CD14-positive monocyte (primary cell): ENCODE measurements around the gene BIRC2. TPM values are rescaled to one million over a fixed set of nuclear protein-coding genes. Genes with fewer than 3 reads are reported as not detected.

Source experiments
- DNase-seq, 3 donors: peaks; one replicate each; pipeline ENCODE4 v3.0.0-alpha.2; 2011 to 2022
- H2AFZ ChIP-seq: 2 replicates; pipeline ENCODE4 v1.6.0; 2012; ENCODE audit warnings: mild to moderate bottlenecking, low read depth, low read length, inconsistent platforms; ENCODE audit not compliant: insufficient read depth, poor library complexity, severe bottlenecking
- H3K27ac ChIP-seq, 2 donors: 1 replicate in 1 of 2; 2 replicates in 1 of 2; pipeline ENCODE4 v1.5.1; 2012 to 2013; ENCODE audit warnings: low read length in 2 of 2, control low read depth in 1 of 2, inconsistent platforms in 1 of 2, low read depth in 1 of 2, mild to moderate bottlenecking in 1 of 2
- H3K27me3 ChIP-seq, 2 donors: one replicate each; pipeline versions ENCODE4 v1.6.0 to v1.6.1; 2011 to 2013; ENCODE audit warnings: low read length in 2 of 2; ENCODE audit not compliant: control insufficient read depth in 2 of 2, insufficient read depth in 2 of 2
- H3K36me3 ChIP-seq, 2 donors: replicated peaks in 1 of 2; 1 replicate in 1 of 2; 2 replicates in 1 of 2; pipeline versions ENCODE4 v1.5.1 to v1.6.1; 2012 to 2013; ENCODE audit warnings: low read length in 2 of 2, control low read depth in 1 of 2, inconsistent platforms in 1 of 2, mild to moderate bottlenecking in 1 of 2; ENCODE audit not compliant: insufficient read depth in 2 of 2, control insufficient read depth in 1 of 2
- H3K4me1 ChIP-seq, 2 donors: 1 replicate in 1 of 2; 2 replicates in 1 of 2; pipeline versions ENCODE4 v1.5.1 to v1.6.1; 2012 to 2013; ENCODE audit warnings: low read length in 2 of 2, control low read depth in 1 of 2, inconsistent platforms in 1 of 2, mild to moderate bottlenecking in 1 of 2, moderate library complexity in 1 of 2; ENCODE audit not compliant: insufficient read depth in 2 of 2, control insufficient read depth in 1 of 2
- H3K4me2 ChIP-seq: replicated peaks from 2 replicates; pipeline ENCODE3; 2012; ENCODE audit warnings: low read length, moderate library complexity, mild to moderate bottlenecking; ENCODE audit not compliant: poor library complexity, severe bottlenecking; ENCODE audit errors: extremely low read depth
- H3K4me3 ChIP-seq, 3 experiments: fragments of 200-600 bp in 1 of 3; sonication (generic) in 1 of 3; replicated peaks in 1 of 3; 1 replicate in 2 of 3; 2 replicates in 1 of 3; pipeline ENCODE4 v1.5.1; 2011 to 2013; ENCODE audit warnings: low read length in 3 of 3, mild to moderate bottlenecking in 3 of 3, control low read depth in 2 of 3, low read depth in 2 of 3, inconsistent platforms in 1 of 3, moderate library complexity in 1 of 3
- H3K79me2 ChIP-seq: 2 replicates; pipeline ENCODE4 v1.6.0; 2012; ENCODE audit warnings: mild to moderate bottlenecking, control low read depth, inconsistent platforms, low read length, moderate library complexity; ENCODE audit not compliant: insufficient read depth
- H3K9ac ChIP-seq: 2 replicates; pipeline ENCODE4 v1.6.0; 2017; ENCODE audit warnings: low read length, mild to moderate bottlenecking; ENCODE audit not compliant: insufficient read depth, poor library complexity, severe bottlenecking
- H3K9me3 ChIP-seq, 2 donors: replicated peaks in 1 of 2; 1 replicate in 1 of 2; 2 replicates in 1 of 2; pipeline versions ENCODE4 v1.5.1 to v1.6.1; 2012 to 2013; ENCODE audit warnings: low read length in 2 of 2, control low read depth in 1 of 2; ENCODE audit not compliant: control insufficient read depth in 1 of 2, insufficient read depth in 1 of 2
- H4K20me1 ChIP-seq: 2 replicates; pipeline ENCODE4 v1.6.0; 2012; ENCODE audit warnings: mild to moderate bottlenecking, low read length, control low read depth, moderate library complexity; ENCODE audit not compliant: insufficient read depth
- H3K27ac Mint-ChIP-seq, 7 donors: one replicate each; pipeline ENCODE4 v1.8.0; 2020; ENCODE audit warnings: mild to moderate bottlenecking in 7 of 7, mixed read lengths in 7 of 7, moderate library complexity in 6 of 7, inconsistent platforms in 2 of 7
- H3K27me3 Mint-ChIP-seq, 3 donors: one replicate each; pipeline ENCODE4 v1.8.0; 2021 to 2022; ENCODE audit warnings: low read depth in 3 of 3, mild to moderate bottlenecking in 3 of 3, mixed read lengths in 3 of 3, moderate library complexity in 3 of 3, inconsistent platforms in 1 of 3
- H3K36me3 Mint-ChIP-seq, 2 donors: one replicate each; pipeline ENCODE4 v1.8.0; 2020; ENCODE audit warnings: mixed read lengths in 2 of 2, inconsistent platforms in 1 of 2, mild to moderate bottlenecking in 1 of 2
- H3K4me1 Mint-ChIP-seq: one replicate; pipeline ENCODE4 v1.8.0; 2020; ENCODE audit warnings: mild to moderate bottlenecking, mixed read lengths
- H3K4me3 Mint-ChIP-seq, 2 donors: one replicate each; pipeline ENCODE4 v1.8.0; 2020; ENCODE audit warnings: mild to moderate bottlenecking in 2 of 2, mixed read lengths in 2 of 2, moderate library complexity in 1 of 2
- H3K9me3 Mint-ChIP-seq, 7 donors: one replicate each; pipeline ENCODE4 v1.8.0; 2020 to 2022; ENCODE audit warnings: mixed read lengths in 7 of 7, mild to moderate bottlenecking in 6 of 7, moderate library complexity in 6 of 7, inconsistent platforms in 2 of 7
- WGBS: methylation state at CpG from one replicate; pipeline ENCODE4 v1.1.5; 2013; ENCODE audit warnings: missing lambda C conversion rate; ENCODE audit not compliant: insufficient coverage; 5-methylcytosine and 5-hydroxymethylcytosine counted together
- intact Hi-C, 2 donors: fragments of 100-400 bp; cut with micrococcal nuclease; formaldehyde crosslinking; loops; one replicate each; pipeline versions ENCODE4 v1.15.0 to v1.15.1; 2023
- polyA plus RNA-seq, 3 donors: library from polyadenylated mRNA; depleted of rRNA in 1 of 3; unstranded in 2 of 3; stranded (reverse) in 1 of 3; fragments of 300-500 nt in 2 of 3; fragments of >200 nt in 1 of 3; fragmentation: Illumina TruSeq in 2 of 3; gene quantifications; 1 replicate in 2 of 3; 2 replicates in 1 of 3; pipeline ENCODE4 v1.2.3, GENCODE V29; 2012 to 2021
- TF ChIP-seq, protein P1 (sequence below): fragments of 200-600 bp; IDR thresholded peaks from one replicate; pipeline ENCODE4 v1.8.0; 2022; ENCODE audit warnings: antibody characterized with exemption, mild to moderate bottlenecking

The BIRC2 gene
- polyA plus RNA-seq, 3 donors, result 25.3 to 54.7 (median 50.2) TPM

DNA sequence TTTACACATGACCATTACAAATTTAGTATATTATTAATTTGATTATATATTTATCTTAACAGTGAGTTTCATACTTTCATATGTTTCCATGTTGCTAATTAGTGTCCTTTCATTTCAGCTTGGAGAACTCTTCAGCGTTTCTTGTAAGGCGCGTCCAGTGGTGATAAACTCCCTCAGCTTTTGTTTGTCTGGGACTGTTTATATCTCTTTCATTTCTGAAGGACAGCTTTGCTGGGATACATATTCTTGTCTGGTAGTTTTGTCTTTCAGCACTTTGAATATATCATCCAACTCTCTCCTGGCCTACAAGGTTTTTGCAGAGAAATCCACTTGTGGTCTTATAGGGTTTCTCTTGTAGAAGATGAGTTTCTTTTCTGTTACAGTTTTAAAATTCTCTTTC is 12.4 kb downstream of the BIRC2 start:
- WGBS, result no CpG with 5 or more reads among the region's 3 CpGs
- Mint-ChIP-seq H3K27me3 (no peaks in the 10 kb centered on the region), H3K36me3 (peaks cover 64 to 81% of the 10 kb centered on the region in 2 donors), H3K4me1 (peaks cover 10% of the 10 kb centered on the region), H3K9me3 (peaks cover 0 to 6% (median 0%) of the 10 kb centered on the region in 7 donors), H3K27ac (no peak overlapping the region), H3K4me3 (no peak overlapping the region)
- TF ChIP-seq, protein P1, sequence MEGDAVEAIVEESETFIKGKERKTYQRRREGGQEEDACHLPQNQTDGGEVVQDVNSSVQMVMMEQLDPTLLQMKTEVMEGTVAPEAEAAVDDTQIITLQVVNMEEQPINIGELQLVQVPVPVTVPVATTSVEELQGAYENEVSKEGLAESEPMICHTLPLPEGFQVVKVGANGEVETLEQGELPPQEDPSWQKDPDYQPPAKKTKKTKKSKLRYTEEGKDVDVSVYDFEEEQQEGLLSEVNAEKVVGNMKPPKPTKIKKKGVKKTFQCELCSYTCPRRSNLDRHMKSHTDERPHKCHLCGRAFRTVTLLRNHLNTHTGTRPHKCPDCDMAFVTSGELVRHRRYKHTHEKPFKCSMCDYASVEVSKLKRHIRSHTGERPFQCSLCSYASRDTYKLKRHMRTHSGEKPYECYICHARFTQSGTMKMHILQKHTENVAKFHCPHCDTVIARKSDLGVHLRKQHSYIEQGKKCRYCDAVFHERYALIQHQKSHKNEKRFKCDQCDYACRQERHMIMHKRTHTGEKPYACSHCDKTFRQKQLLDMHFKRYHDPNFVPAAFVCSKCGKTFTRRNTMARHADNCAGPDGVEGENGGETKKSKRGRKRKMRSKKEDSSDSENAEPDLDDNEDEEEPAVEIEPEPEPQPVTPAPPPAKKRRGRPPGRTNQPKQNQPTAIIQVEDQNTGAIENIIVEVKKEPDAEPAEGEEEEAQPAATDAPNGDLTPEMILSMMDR, result no peak
- Histone ChIP-seq H4K20me1 (peaks cover 56% of the 10 kb centered on the region), H3K36me3 (peaks cover 51 to 87% of the 10 kb centered on the region in 2 donors), H3K4me2 (no peak overlapping the region), H3K27ac (no peak overlapping the region), H3K79me2 (peaks cover 23% of the 10 kb centered on the region), H3K9ac (no peak overlapping the region), H3K4me3 (no peak overlapping the region), H3K4me1 (no peaks in the 10 kb centered on the region), H2AFZ (no peak overlapping the region), H3K9me3 (no peaks in the 10 kb centered on the region), H3K27me3 (no peaks in the 10 kb centered on the region)
- intact Hi-C loops, result no loop called here
- no peak for DNase-seq

DNA sequence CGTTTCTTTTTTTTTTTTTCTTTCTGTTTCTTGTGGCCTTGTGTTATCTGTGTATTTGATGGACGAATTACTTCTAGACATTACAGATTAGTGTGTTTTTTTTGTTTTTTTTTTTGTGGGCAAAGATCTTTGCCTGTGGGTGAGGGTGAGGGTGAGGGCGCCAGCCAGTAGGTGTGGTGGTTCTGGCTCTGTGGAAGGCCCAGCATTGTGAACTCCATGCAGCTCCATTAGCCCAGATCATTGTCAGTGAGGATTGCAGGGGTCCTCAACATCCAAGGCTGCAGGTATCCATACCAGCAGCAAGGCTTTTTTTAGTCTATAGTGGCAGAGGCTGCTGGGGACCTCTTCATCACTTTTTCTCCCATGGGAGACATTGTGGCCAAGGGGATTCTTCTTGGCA is 13.7 kb downstream of the BIRC2 start:
- intact Hi-C loops, result no loop called here

More for the DNA sequence above, 13.7 kb downstream of the BIRC2 start:
- no peaks in the 10 kb centered on the region for H3K4me1 ChIP-seq
- H3K9ac ChIP-seq, result no peak overlapping the region
- no peak overlapping the region for H3K4me3 Mint-ChIP-seq
- peak overlapping the region in 1 of 7 donors; percentile 8 for H3K27ac Mint-ChIP-seq
- no peak overlapping the region for H3K4me2 ChIP-seq
- H3K9me3 Mint-ChIP-seq, result peaks cover 0 to 5% (median 0%) of the 10 kb centered on the region in 7 donors
- H3K9me3 ChIP-seq, result no peaks in the 10 kb centered on the region
- peaks cover 7% of the 10 kb centered on the region for H3K4me1 Mint-ChIP-seq
- no peak overlapping the region for H2AFZ ChIP-seq
- H3K27me3 Mint-ChIP-seq, result no peaks in the 10 kb centered on the region
- WGBS, result 100% methylated on average over 1 of the region's 3 CpGs
- peaks cover 64 to 93% of the 10 kb centered on the region in 2 donors for H3K36me3 ChIP-seq
- DNase-seq, result no peak
- no peak overlapping the region for H3K27ac ChIP-seq
- TF ChIP-seq, protein P1, result no peak
- H3K79me2 ChIP-seq, result peaks cover 21% of the 10 kb centered on the region
- no peak overlapping the region for H3K4me3 ChIP-seq
- no peaks in the 10 kb centered on the region for H3K27me3 ChIP-seq
- peaks cover 49% of the 10 kb centered on the region for H4K20me1 ChIP-seq
- H3K36me3 Mint-ChIP-seq, result peaks cover 70 to 85% of the 10 kb centered on the region in 2 donors
